ENCODE data around the gene TPI1. TPM values are rescaled to one million over a fixed set of nuclear protein-coding genes. Genes with fewer than 3 reads are reported as not detected.

The TPI1 gene
- polyA plus RNA-seq, 1 of the 3 experiments (the other 2 are of a cell fraction) = 1,175 TPM

- ChIA-PET POLR2A (interaction anchor here (2.0 to 4.0 kb wide), 2 partner anchors 21 kb away, joined by 5 to 25 read pairs; partner anchors contain the start of genes CDCA3 and USP5), CTCF (interaction anchor here (0.7 to 14.1 kb wide), 6 partner anchors 16 to 229 kb away, joined by 3 to 246 read pairs (median 3); partner anchors contain the start of genes CDCA3, GNB3, MLF2 and USP5)
- Histone ChIP-seq H3K4me1 (ENCODE audit: control insufficient read depth in 1 of 2, insufficient read depth in 2 of 2, low read depth in 1 of 2, low read length in 1 of 2) (peaks cover 5 to 23% of the 10 kb centered on the region in 2 experiments; a peak in 2 of 4 replicates), H3K9me3 (no peaks in the 10 kb centered on the region), H3K27ac (ENCODE audit: low read depth in 2 of 2, low read length in 1 of 2) (no peak overlapping the region), H3F3A (replicated peaks; ENCODE audit: insufficient read depth) (peaks cover 4% of the 10 kb centered on the region), H3K9me2 (no peaks in the 10 kb centered on the region), H3K27me3 (ENCODE audit: insufficient read depth) (no peaks in the 10 kb centered on the region), H3K79me2 (ENCODE audit: insufficient read depth) (peaks cover 31% of the 10 kb centered on the region), H4K20me1 (ENCODE audit: insufficient read depth) (0 out of 2 replicates have a peak, but pooled peaks cover 11% of the 10 kb centered on the region), H3K4me2 (no peak overlapping the region), H3K9ac (no peak overlapping the region), H3K4me3 (ENCODE audit: low read depth in 2 of 2, low read length in 1 of 2) (no peak overlapping the region), H2AFZ (ENCODE audit: low read depth) (no peak overlapping the region), H3K36me3 (replicated peaks in 1 of 2; ENCODE audit: control insufficient read depth in 1 of 2, insufficient read depth in 2 of 2, low read length in 1 of 2) (peaks cover 32 to 40% of the 10 kb centered on the region in 2 experiments)
- TF ChIP-seq YY1 (IDR thresholded peaks at IDR 0.05; ENCODE audit: low read depth) = no peak
- TF ChIP-seq NFIC (IDR thresholded peaks at IDR 0.05; ENCODE audit: borderline replicate concordance) = no peak
- TF ChIP-seq TEAD4 (IDR thresholded peaks at IDR 0.05; ENCODE audit: borderline replicate concordance, insufficient read depth) = no peak
- no peak for TF ChIP-seq NRF1 (IDR thresholded peaks at IDR 0.05; ENCODE audit: low read depth, low read length)
- no peak for TF ChIP-seq SMC3 (IDR thresholded peaks at IDR 0.05; ENCODE audit: low read depth, low read length)
- no peak for TF ChIP-seq USF2 (IDR thresholded peaks at IDR 0.05; ENCODE audit: borderline replicate concordance, low read depth, low read length)
- TF ChIP-seq RCOR1 (IDR thresholded peaks at IDR 0.05; ENCODE audit: low read length) = no peak
- DNase-seq = no peak
- 96% methylated on average over 12 of the region's 12 CpGs for WGBS (ENCODE audit: low lambda C conversion rate)
These were observed 35.8 kb upstream of the TPI1 start for GRCh38 chr12:6831450-6831995.

GRCh38 chr12:6832125-6832524 lies 35.2 kb upstream of the TPI1 start:
- POLR2A ChIA-PET = interaction anchor here (2.0 kb wide), 1 partner anchor 21 kb away, joined by 5 read pairs; no protein-coding TSS in a partner anchor
- WGBS (ENCODE audit: low lambda C conversion rate) = 99% methylated on average over 4 of the region's 4 CpGs

More at GRCh38 chr12:6832125-6832524, 35.2 kb upstream of the TPI1 start:
- peaks cover under 1% of the 10 kb centered on the region for H3F3A ChIP-seq (replicated peaks; ENCODE audit: insufficient read depth)
- H3K4me1 ChIP-seq (ENCODE audit: control insufficient read depth in 1 of 2, insufficient read depth in 2 of 2, low read depth in 1 of 2, low read length in 1 of 2) = peaks cover 2 to 18% of the 10 kb centered on the region in 2 experiments; a peak in 2 of 4 replicates
- H3K4me2 ChIP-seq = no peak overlapping the region
- no peaks in the 10 kb centered on the region for H3K9me3 ChIP-seq
- 0 out of 2 replicates have a peak, but pooled peaks cover 11% of the 10 kb centered on the region for H4K20me1 ChIP-seq (ENCODE audit: insufficient read depth)
- CTCF ChIA-PET = interaction anchor here (0.7 to 14.1 kb wide), 5 partner anchors 16 to 229 kb away, joined by 3 to 246 read pairs (median 3); partner anchors contain the start of genes CDCA3, GNB3, MLF2 and USP5
- DNase-seq = no peak
- H3K9ac ChIP-seq = no peak overlapping the region
- H3K79me2 ChIP-seq (ENCODE audit: insufficient read depth) = peaks cover 31% of the 10 kb centered on the region
- H3K27ac ChIP-seq (ENCODE audit: low read depth in 2 of 2, low read length in 1 of 2) = no peak overlapping the region
- no peak overlapping the region for H3K4me3 ChIP-seq (ENCODE audit: low read depth in 2 of 2, low read length in 1 of 2)
- H2AFZ ChIP-seq (ENCODE audit: low read depth) = no peak overlapping the region
- H3K9me2 ChIP-seq = no peaks in the 10 kb centered on the region
- peaks cover 32 to 46% of the 10 kb centered on the region in 2 experiments for H3K36me3 ChIP-seq (replicated peaks in 1 of 2; ENCODE audit: control insufficient read depth in 1 of 2, insufficient read depth in 2 of 2, low read length in 1 of 2)
- no peaks in the 10 kb centered on the region for H3K27me3 ChIP-seq (ENCODE audit: insufficient read depth)
- no peak for TF ChIP-seq USF2 (IDR thresholded peaks at IDR 0.05; ENCODE audit: borderline replicate concordance, low read depth, low read length)

All from SK-N-SH (cell line).